CD4-positive, alpha-beta T cell treated with Interferon alpha-2 for 1 hour (primary cell): ENCODE data around the gene CROT.

Experiments used
- DNase-seq, 2 donors: peaks; one replicate each; pipeline ENCODE4 v3.0.0-alpha.2; 2020 to 2022

CROT gene

DNA sequence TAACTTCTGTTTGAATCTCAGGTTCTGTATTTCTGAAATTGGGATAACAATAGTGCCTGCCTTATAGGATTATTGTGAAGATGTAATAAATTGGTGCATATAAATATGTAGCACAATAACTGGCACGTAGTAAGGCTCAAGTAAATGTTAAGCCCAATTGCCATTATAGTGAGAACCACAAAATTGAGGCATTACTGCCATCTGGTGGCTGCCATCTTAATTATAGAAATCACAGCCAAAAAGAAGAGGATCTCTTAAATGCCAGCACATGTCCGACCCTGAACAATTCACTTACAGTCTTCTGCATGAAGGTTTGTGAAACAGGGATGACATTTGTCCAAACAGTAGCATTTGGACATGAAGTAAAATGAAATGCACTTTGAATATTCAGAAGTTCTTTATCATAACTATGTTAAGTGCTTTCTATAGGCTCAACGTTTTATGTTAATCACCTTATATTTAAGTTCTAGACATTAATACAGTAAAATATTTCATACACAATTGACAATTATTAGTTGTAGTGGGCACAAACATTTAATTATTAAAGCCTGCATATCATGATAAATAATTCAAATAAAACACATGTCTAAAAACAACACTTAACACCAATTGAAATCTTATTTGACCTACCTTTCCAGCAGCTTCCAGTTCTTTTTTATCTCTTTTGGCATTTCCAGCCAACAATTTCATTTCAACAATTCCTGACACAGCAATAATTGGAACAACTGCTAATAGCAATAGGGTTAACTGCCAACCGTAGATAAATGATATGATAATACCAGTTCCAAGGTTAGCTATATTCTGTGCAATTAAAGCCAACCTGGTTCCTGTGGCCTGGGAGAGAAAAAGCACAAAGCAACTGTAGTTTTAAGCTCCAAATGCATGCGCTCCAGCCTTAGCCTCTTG, 71.5 kb downstream of the CROT start:
- DNase-seq = peak; percentile 52 to 81

DNA sequence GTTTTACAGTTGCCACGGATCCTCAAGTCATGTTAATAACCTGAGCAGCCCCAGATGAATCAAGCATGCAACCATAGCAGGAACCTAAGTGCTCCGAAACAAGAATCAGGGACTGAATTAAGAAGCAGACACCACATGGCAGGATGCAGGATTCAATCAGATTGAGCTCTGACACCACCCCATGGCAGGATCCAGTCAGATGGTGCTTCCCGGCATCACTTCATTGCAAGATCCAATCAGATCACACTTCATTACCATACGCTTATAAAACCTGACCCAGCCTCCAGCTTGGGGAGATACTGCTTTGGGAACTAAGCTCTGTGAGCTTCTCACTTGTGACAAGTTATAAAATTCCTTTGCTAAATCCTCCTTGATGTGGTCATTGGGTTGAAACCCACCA, 74.7 kb downstream of the CROT start:
- no peak for DNase-seq

DNA sequence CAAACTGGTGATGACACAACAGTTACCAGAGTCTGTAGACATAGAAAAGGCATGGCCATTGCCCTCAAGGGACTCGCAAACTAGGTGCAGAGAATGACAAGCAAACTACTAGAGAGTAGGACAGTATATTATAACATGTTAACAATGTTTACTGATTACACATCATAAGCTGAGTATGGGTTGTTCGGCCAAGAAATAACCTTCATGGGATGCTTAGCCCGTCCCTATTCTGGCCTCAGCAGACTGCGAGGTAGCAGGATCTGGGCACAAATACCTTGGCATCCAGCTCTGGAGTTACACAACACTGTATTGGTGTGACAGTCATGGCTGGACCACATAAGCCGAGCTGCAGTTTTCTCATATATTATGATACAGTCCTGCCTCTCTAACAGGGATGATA, 78.6 kb downstream of the CROT start:
- no peak for DNase-seq

DNA sequence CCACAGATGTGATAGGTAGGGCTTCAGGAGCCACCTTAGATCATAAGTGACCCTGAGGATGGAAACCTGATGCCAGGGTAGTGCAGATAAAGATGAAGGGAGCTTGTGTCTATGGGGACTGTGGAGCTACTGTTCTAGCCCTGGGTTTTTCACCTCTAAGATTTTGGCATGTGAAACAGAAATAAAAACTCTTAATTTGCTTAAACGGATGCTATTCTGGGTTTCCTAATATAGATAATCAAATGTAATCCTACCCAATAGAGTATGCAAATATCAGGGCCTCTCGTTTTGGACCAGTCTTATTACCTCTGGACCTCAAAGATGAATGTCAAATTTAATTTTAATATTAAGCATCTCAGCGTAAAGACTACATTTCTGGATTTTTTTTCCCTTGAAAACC, 80.7 kb downstream of the CROT start:
- no peak for DNase-seq

DNA sequence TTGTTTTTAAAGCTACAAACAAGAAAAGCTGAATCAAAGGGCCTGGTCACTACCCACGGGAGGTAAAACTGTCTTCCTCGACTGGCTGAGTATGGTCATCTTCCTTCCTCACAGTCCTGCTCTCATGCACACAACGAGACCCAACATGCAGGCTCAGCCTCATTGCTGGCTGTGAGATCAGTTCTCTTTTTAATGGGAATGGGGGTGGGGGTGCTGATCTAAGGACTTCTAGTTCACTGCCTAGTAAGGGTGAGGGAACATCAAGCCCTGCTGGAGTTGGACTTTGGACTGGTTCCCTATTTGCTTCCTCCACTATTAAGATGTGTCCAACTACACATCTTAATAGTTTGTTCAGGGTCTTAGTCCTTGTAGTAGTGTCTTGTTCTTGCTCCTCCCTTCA, 81.8 kb downstream of the CROT start:
- no peak for DNase-seq

DNA sequence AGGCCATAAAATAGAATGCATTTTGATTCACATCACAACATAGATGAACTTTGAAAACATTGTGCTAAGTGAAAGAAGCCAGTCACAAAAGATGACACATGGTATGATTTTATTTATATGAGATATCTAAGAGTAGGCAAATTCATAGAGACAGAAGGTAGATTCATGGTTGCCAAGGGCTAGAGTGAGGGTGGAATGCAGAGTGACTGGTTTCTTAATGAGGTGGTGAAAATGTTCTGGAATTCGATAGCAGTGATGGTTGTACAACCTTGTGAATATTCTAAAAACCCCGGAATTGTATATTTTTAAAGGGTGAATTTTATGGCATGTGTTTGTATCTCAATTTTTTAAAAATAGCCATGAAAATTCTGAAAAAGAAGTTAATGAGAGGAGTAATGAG, 87.1 kb downstream of the CROT start:
- DNase-seq = no peak

DNA sequence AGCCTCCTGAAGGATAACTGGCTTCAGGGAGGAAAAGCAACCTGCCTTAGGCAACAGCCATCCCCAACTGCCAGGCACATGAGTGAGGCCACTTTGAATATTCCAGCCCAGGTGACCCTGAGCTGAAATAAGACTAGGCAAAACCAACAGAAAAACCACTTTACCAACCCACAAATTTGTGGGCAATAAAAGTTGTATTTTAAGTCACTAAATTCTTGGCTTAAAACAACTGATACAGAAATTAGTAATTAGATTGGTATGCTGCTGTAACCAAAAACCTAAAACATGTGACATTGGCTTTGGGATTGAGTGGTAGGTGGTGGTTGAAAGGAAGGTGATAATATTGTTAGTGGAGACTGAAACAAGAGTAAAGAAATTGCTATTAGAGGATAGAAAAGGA, 90.1 kb downstream of the CROT start:
- DNase-seq = no peak

DNA sequence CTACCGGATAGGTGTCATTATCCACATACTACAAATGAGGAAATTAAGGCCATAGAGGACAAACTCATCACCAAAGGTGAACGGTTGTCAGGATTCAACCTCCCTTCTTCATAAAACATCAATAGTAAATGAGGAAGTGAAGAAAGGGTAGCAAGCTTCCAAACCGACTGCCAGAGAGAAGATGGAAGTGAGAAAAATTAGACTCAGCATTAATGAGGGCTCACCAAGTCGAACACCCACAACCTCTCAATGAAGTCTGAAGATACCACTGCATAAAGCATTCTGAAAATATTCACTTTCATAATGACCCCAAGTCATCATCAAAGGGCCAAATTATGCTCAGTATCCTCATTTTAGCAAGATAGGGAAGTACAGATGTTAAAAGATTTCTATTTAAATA, 100.4 kb downstream of the CROT start:
- DNase-seq = no peak

DNA sequence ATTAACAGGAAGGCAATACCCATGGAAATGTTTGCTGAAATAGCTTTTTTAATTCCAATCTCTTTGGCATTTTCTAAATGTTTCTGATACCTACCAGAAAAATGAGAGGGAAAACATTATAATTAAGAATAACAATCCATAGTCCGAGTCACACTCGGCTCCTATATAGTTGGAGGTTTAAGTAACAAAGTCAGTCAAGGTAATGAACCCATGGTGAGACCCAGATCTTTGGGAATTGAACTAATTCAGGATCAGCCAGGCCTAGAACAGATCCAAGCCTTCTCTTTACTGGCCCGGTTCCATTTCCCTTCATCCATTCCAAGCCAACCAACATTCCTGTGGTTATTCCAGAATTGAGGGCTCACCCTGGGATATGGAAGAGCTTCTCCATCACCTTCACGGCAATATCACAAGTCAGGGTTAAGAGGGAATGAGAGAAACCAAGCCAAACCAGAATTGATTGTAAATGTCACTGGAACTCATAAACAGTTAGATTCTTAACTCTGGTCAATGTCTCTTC, 101.7 kb downstream of the CROT start:
- DNase-seq = no peak

DNA sequence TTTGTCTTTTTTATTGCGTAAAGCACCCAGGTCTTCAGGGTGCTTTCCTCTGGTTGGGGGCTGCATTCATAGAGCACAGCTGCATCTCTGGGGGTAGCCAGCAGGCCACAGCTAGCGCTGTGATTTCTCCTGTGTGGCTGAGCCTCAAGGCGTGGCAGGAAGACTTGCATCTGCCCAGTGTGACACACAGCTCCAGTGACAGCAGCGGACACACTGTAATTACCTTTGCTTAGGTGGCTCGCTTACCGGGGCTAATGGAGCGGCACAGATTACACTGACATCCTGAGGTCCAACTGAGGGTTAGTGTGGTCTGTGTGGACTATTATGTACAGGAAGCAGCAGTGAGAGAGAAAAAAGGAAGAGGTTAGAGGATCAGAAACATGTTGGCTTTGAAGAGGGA, 102.9 kb downstream of the CROT start:
- no peak for DNase-seq
